Activated T-cell treated with anti-CD3 and anti-CD28 coated beads, Interleukin-2, amount 50 U/mL, for 1 hour (primary cell): ENCODE data around the gene TRIP6.
"Not testable (repeated sequence)": the region's sequence is repeated elsewhere in the genome, so short reads cannot be mapped to it uniquely, and the experiment has no call there.

Source experiments
- DNase-seq: peaks from one replicate; pipeline ENCODE4 v3.0.0-alpha.2; 2020

The TRIP6 gene

GRCh38 chr7:100839361-100839760 lies 27.8 kb upstream of the TRIP6 start:
- no peak for DNase-seq

GRCh38 chr7:100840470-100841100 lies 26.6 kb upstream of the TRIP6 start:
- DNase-seq = no peak

GRCh38 chr7:100847360-100847759 lies 19.8 kb upstream of the TRIP6 start:
- no peak for DNase-seq

GRCh38 chr7:100852048-100852872 lies 14.9 kb upstream of the TRIP6 start, which contains the start of gene SLC12A9:
SLC12A9 (plus strand) TSS chr7:100852713; CDS start chr7:100854198, 1,485 bp downstream.
- DNase-seq = peak; percentile 87

GRCh38 chr7:100854146-100854895 lies 12.9 kb upstream of the TRIP6 start:
- no peak for DNase-seq

GRCh38 chr7:100854899-100855298 lies 12.3 kb upstream of the TRIP6 start:
- DNase-seq = not testable (repeated sequence)

GRCh38 chr7:100855515-100855914 lies 11.7 kb upstream of the TRIP6 start:
- DNase-seq = no peak

GRCh38 chr7:100856871-100857282 lies 10.3 kb upstream of the TRIP6 start:
- DNase-seq = no peak

- DNase-seq = no peak
These were observed 7.3 kb upstream of the TRIP6 start for GRCh38 chr7:100859856-100860255.

GRCh38 chr7:100860702-100861615 lies 6.2 kb upstream of the TRIP6 start:
- no peak for DNase-seq

GRCh38 chr7:100861616-100861985 lies 5.6 kb upstream of the TRIP6 start:
- no peak for DNase-seq

- DNase-seq = no peak
These were observed 3.7 kb upstream of the TRIP6 start for GRCh38 chr7:100863406-100863950.

GRCh38 chr7:100864263-100864845 lies 2.8 kb upstream of the TRIP6 start:
- no peak for DNase-seq

GRCh38 chr7:100865372-100865911 lies 1.7 kb upstream of the TRIP6 start:
- no peak for DNase-seq

- DNase-seq = peak; percentile 50
These were observed 1.1 kb upstream of the TRIP6 start for GRCh38 chr7:100865938-100866728.

- no peak for DNase-seq
These were observed 503 bp upstream of the TRIP6 start for GRCh38 chr7:100866729-100867039.

GRCh38 chr7:100867776-100868485 lies 744 bp downstream of the TRIP6 start:
- DNase-seq = no peak

- DNase-seq = no peak
These were observed 6.6 kb downstream of the TRIP6 start for GRCh38 chr7:100873599-100874299.

- DNase-seq = no peak
These were observed 7.1 kb downstream of the TRIP6 start for GRCh38 chr7:100874300-100874576.
